ENCODE measurements around the gene SOHLH1. TPM values are rescaled to one million over a fixed set of nuclear protein-coding genes. Genes with fewer than 3 reads are reported as not detected.

Gene SOHLH1
- total and polyA plus RNA-seq, 2 of the 13 experiments (the other 11 are each of a cell fraction or from before 2014, with no cell fraction given), result 0.15 TPM

DNA sequence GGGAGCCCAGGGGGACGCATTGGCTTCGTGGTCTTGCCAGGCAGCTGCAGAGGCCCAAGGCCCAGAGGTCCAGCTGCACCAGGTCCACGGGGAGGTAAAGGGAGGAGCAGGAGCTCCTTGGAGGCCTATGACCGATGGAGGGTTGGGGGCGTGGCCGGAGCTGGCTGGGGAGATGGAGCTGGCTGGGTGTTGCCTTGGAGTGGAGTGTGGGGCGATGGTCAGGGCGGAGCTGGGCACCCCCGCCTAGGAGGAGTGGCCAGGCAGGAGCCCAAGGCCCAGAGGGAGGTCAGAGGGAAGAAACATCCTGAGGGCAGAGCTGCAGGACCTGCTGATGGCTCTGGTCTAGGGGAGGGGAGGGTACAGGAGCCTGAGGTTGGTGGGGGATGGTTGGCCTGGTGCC lies 47.3 kb upstream of the SOHLH1 start:
- DNase-seq (ENCODE audit: low spot score) (no peak), FAIRE-seq (no peak), ATAC-seq (no peak)
- Histone ChIP-seq H3K4me2 (ENCODE audit: low read depth, low read length) (no peak overlapping the region), H4K20me1 (ENCODE audit: insufficient read depth, low read length) (0 out of 2 replicates have a peak, but pooled peaks cover 5% of the 10 kb centered on the region), H3K27me3 (ENCODE audit: control insufficient read depth in 1 of 2, insufficient read depth in 2 of 2, low read length in 2 of 2) (peaks cover 41 to 89% of the 10 kb centered on the region in 2 experiments; a peak in 4 of 5 replicates), H3K27ac (ENCODE audit: extremely low read length, insufficient read depth, low read length) (no peak overlapping the region), H3K36me3 (replicated peaks in 1 of 2; ENCODE audit: control insufficient read depth in 1 of 2, insufficient read depth in 2 of 2, low read length in 2 of 2) (no peaks in the 10 kb centered on the region), H2AFZ (ENCODE audit: low read length) (no peak overlapping the region), H3K79me2 (ENCODE audit: insufficient read depth, low read length) (no peaks in the 10 kb centered on the region), H3K4me1 (ENCODE audit: insufficient read depth, low read length) (no peaks in the 10 kb centered on the region), H3K9me3 (ENCODE audit: low read length) (no peaks in the 10 kb centered on the region), H3K9ac (ENCODE audit: insufficient read depth, low read depth, low read length) (no peak overlapping the region), H3K4me3 (replicated peaks in 1 of 3; ENCODE audit: insufficient read depth in 1 of 3, low read depth in 2 of 3, low read length in 3 of 3) (no peak overlapping the region)
- BruUV-seq (replicated peaks), result no TSS peak
- no CpG with 5 or more reads among the region's 9 CpGs for WGBS (ENCODE audit: low lambda C conversion rate)
- in situ Hi-C loops (cut with HindIII; ENCODE audit: extremely low pct_ligation_motif_present, low pct_unique_long_range_greater_than_20kb), result no loop called here
- TF ChIP-seq, protein P1, sequence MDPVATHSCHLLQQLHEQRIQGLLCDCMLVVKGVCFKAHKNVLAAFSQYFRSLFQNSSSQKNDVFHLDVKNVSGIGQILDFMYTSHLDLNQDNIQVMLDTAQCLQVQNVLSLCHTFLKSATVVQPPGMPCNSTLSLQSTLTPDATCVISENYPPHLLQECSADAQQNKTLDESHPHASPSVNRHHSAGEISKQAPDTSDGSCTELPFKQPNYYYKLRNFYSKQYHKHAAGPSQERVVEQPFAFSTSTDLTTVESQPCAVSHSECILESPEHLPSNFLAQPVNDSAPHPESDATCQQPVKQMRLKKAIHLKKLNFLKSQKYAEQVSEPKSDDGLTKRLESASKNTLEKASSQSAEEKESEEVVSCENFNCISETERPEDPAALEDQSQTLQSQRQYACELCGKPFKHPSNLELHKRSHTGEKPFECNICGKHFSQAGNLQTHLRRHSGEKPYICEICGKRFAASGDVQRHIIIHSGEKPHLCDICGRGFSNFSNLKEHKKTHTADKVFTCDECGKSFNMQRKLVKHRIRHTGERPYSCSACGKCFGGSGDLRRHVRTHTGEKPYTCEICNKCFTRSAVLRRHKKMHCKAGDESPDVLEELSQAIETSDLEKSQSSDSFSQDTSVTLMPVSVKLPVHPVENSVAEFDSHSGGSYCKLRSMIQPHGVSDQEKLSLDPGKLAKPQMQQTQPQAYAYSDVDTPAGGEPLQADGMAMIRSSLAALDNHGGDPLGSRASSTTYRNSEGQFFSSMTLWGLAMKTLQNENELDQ (CRISPR knock-in tag; IDR thresholded peaks at IDR 0.05; ENCODE audit: borderline replicate concordance), result no peak
- TF ChIP-seq ZSCAN30 (CRISPR knock-in tag; IDR thresholded peaks at IDR 0.05), result no peak
- no peak for TF ChIP-seq CBFB (CRISPR knock-in tag; IDR thresholded peaks at IDR 0.05)
- no peak for TF ChIP-seq ELF1 (CRISPR knock-in tag; IDR thresholded peaks at IDR 0.05)
- no peak for TF ChIP-seq MYC (CRISPR knock-in tag; IDR thresholded peaks at IDR 0.05; ENCODE audit: borderline replicate concordance)
- TF ChIP-seq, protein P2, sequence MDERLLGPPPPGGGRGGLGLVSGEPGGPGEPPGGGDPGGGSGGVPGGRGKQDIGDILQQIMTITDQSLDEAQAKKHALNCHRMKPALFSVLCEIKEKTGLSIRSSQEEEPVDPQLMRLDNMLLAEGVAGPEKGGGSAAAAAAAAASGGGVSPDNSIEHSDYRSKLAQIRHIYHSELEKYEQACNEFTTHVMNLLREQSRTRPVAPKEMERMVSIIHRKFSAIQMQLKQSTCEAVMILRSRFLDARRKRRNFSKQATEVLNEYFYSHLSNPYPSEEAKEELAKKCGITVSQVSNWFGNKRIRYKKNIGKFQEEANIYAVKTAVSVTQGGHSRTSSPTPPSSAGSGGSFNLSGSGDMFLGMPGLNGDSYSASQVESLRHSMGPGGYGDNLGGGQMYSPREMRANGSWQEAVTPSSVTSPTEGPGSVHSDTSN (CRISPR knock-in tag; IDR thresholded peaks at IDR 0.05), result no peak
- no peak for TF ChIP-seq ARNT (IDR thresholded peaks at IDR 0.05)
- no peak for TF ChIP-seq ZNF468 (CRISPR knock-in tag; IDR thresholded peaks at IDR 0.05)
- TF ChIP-seq, protein P3, sequence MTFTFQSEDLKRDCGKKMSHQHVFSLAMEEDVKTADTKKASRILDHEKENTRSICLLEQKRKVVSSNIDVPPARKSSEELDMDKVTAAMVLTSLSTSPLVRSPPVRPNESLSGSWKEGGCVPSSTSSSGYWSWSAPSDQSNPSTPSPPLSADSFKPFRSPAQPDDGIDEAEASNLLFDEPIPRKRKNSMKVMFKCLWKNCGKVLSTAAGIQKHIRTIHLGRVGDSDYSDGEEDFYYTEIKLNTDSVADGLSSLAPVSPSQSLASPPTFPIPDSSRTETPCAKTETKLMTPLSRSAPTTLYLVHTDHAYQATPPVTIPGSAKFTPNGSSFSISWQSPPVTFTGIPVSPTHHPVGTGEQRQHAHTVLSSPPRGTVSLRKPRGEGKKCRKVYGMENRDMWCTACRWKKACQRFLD (CRISPR knock-in tag; IDR thresholded peaks at IDR 0.05; ENCODE audit: borderline replicate concordance), result no peak
- no peak for TF ChIP-seq ZFAT (CRISPR knock-in tag; conservative IDR thresholded peaks at IDR 0.05)
- TF ChIP-seq ZC3H13 (CRISPR knock-in tag; IDR thresholded peaks at IDR 0.05), result no peak
- TF ChIP-seq SP5 (CRISPR knock-in tag; IDR thresholded peaks at IDR 0.05; ENCODE audit: borderline replicate concordance, low read depth), result no peak
- ChIA-PET CTCF (ENCODE audit: low intra/inter-chr PET ratio, low total read pairs) (no interaction called here), POLR2A (no interaction called here)
- intact Hi-C loops (cut with micrococcal nuclease; ENCODE audit: unreplicated experiment), result no loop called here

All from HepG2 (cell line).